H7 (cell line): ENCODE measurements around the gene RPS6KA5. TPM values are rescaled to one million over a fixed set of nuclear protein-coding genes. Genes with fewer than 3 reads are reported as not detected.
A peak's percentile ranks its signal among the peaks of the same experiment; 100 is the strongest.
"Not testable (repeated sequence)": the region's sequence is repeated elsewhere in the genome, so short reads cannot be mapped to it uniquely, and the experiment has no call there.

Experiments
- DNase-seq: peaks from one replicate; pipeline ENCODE4 v3.0.0; 2012
- H3K27me3 ChIP-seq: 2 replicates; pipeline ENCODE4 v1.6.0; 2011; ENCODE audit warnings: mild to moderate bottlenecking, low read length; ENCODE audit not compliant: control insufficient read depth, insufficient read depth
- H3K36me3 ChIP-seq: replicated peaks from 2 replicates; pipeline ENCODE4 v1.5.1; 2011; ENCODE audit warnings: low read length; ENCODE audit not compliant: control insufficient read depth, insufficient read depth
- H3K4me3 ChIP-seq: 2 replicates; pipeline ENCODE4 v1.5.1; 2011; ENCODE audit warnings: low read depth, mild to moderate bottlenecking, control low read depth, low read length, moderate library complexity; ENCODE audit not compliant: insufficient read depth
- total RNA-seq: library from RNA; depleted of rRNA; stranded (reverse); fragments of >200 nt; shearing (Covaris generic); gene quantifications from 2 replicates; pipeline ENCODE4 v1.2.3, GENCODE V29; 2014

RPS6KA5 gene
- total RNA-seq, 1 experiment from 2014 or later, result 1.1 TPM

GRCh38 chr14:90890322-90891020 lies 170.0 kb downstream of the RPS6KA5 start:
- H3K36me3 ChIP-seq, result no peaks in the 10 kb centered on the region
- no peak for DNase-seq
- no peaks in the 10 kb centered on the region for H3K27me3 ChIP-seq
- H3K4me3 ChIP-seq, result no peak overlapping the region

GRCh38 chr14:90886297-90886815 lies 174.1 kb downstream of the RPS6KA5 start:
- no peak for DNase-seq
- Histone ChIP-seq H3K27me3 (no peaks in the 10 kb centered on the region), H3K36me3 (no peaks in the 10 kb centered on the region), H3K4me3 (no peak overlapping the region)

DNA sequence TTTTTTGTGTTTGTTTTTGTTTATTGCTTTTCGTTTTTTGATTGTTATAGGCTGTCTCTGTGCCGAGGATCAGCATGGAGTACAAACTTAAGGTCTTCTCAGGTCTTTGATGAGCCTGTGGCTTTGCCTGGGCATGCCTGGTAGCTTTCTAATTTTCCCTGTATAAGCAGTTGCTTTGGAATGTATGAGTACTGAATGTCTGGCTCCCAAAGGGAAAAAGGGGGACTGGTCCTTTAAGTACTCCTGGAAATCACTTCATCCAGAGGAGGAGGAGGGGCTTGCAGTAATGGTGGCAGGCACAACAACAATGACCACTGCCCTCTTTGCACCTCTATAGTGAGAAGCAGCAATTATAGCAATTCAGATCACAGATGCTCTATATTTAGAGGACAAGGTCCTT lies 176.7 kb downstream of the RPS6KA5 start:
- no peaks in the 10 kb centered on the region for H3K27me3 ChIP-seq
- DNase-seq, result peak; percentile 23
- no peak overlapping the region for H3K4me3 ChIP-seq
- H3K36me3 ChIP-seq, result no peaks in the 10 kb centered on the region

GRCh38 chr14:90883197-90883596 lies 177.2 kb downstream of the RPS6KA5 start:
- DNase-seq, result no peak
- no peaks in the 10 kb centered on the region for H3K36me3 ChIP-seq
- H3K27me3 ChIP-seq, result no peaks in the 10 kb centered on the region
- no peak overlapping the region for H3K4me3 ChIP-seq

DNA sequence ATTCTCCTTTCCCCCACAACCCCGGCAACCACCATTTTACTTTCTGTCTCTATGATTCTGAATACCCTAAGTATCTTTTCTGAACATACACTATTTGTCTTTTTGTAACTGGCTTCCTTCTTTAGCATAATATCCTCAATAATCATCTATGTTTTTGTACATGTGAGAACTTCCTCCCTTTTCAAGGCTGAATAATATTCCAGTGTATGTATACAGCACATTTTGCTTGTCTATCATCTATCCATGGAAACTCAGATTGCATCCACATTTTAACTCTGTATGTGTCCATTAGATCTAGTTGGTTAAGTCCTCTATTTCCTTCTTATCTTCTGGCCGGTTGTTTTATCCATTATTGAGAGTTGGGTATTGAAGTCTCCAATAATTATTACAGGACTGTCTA lies 180.2 kb downstream of the RPS6KA5 start:
- no peak for DNase-seq
- no peak overlapping the region for H3K4me3 ChIP-seq
- no peaks in the 10 kb centered on the region for H3K36me3 ChIP-seq
- no peaks in the 10 kb centered on the region for H3K27me3 ChIP-seq

DNA sequence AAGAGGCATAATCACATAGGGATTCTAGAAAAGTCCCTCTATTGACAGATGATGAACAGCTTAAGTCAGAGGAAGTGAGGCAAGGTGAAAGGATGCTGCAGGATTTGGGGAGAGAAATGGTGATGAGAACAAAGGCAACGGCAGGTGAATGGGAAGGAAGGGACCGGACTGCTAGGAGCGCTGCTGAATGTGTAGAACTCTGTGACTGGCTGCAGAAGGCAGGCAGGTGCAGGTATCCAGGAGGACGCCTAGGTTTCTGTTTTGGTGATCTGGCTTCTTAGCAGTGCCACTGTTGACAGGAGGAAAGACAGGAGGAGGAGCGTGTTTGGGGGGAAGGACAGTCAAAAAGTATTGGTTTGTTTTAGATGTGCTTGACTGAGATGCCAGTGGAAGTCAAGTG lies 185.8 kb downstream of the RPS6KA5 start:
- no peaks in the 10 kb centered on the region for H3K27me3 ChIP-seq
- H3K36me3 ChIP-seq, result no peaks in the 10 kb centered on the region
- H3K4me3 ChIP-seq, result no peak overlapping the region
- DNase-seq, result no peak

DNA sequence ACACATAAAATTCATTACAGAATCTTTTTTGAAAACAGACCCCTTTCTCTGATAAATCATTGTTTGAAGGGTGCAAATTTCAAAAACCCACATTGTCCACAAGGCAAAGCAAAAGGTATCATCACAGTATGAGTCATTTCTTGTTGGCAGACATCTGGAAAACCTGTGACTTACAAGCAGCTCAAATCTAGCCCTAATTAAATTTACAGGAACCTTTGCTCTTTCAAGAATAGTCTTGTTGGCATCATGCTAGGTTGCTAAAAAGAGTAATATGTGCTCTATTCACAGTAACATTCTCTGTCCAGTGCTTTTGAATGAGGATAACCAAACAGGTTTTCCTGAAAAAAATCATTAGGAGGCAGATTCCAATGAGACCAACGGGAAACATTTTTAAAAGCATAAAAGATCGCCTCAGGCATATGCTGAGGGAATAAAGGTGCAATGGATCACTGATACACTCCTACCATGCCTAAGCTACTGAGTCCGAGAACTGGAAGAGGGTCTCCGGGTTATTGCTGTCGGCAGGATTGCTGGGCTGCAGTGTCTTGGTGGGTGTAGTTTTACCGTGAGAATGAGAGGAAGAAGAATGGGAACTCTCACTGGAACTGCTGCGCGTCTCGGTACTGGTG lies 188.7 kb downstream of the RPS6KA5 start:
- Histone ChIP-seq H3K4me3 (no peak overlapping the region), H3K36me3 (no peaks in the 10 kb centered on the region), H3K27me3 (no peaks in the 10 kb centered on the region)
- no peak for DNase-seq

DNA sequence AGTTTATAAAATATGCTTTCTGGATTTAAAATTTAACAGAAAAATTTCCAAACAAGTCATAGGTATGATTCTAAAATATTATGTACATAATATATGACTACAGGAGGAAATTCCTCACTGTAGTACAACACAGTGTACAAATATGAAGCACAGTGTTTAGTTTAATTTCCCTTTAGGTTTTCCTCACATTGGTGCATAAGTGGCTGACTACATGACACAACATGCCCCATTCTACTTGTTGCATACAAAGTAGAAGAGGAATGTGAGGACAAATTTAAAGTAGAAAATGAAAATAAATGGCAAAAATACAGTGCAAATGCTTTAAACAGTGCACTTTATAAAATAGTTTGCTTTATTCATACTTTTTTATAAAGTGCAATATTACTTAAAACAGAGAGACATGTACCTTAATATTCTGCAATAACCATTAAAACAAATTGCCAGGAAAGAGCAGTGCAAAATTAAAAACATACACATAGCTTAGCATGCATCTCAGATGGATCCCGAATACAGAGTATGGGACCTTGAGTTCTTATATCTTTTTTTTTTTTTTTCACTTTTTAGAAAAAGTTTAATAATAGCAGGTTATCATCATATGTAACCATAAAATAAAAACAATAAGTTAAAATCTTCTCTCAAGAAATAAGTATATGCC lies 189.4 kb downstream of the RPS6KA5 start:
- no peaks in the 10 kb centered on the region for H3K36me3 ChIP-seq
- DNase-seq, result no peak

DNA sequence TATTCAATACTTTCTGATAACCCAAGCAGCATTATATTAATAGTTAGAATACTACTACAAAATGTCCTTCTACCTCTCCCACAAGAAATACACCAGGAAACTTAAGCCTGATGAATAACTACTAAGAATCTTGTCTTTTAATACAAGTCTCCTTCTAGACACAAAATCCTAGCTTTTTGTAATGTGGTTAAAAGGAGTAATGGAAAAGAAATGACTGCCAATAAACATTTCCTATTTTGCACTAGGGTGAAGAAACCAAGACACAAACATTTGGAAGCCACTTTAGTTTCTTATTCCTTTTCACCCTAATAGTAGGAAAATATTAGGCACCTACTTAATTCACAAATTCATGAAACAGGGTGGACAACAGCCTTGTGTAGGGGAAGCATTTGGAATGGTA lies 192.9 kb downstream of the RPS6KA5 start:
- H3K27me3 ChIP-seq, result no peaks in the 10 kb centered on the region

More for the DNA sequence above, 189.4 kb downstream of the RPS6KA5 start:
- no peaks in the 10 kb centered on the region for H3K27me3 ChIP-seq
- H3K4me3 ChIP-seq, result no peak overlapping the region

DNA sequence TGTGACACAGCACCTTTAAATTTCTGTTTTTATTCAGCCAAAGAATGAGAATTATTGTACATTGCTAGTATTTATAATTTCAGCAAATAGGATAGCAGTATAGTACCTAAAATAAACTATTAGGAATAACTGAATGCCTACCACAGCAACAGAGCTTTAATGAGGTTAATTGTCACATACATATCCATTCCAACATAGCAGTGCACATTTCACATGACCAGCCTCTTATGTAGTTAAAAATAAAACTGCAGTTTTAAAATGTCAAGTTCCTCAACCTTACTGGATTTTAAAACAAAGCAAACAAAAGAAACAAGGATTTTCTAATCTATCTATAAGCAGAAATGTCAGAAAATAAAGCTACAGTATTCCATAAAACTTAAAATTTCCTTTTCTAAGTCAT lies 193.6 kb downstream of the RPS6KA5 start:
- no peak overlapping the region for H3K4me3 ChIP-seq
- no peaks in the 10 kb centered on the region for H3K27me3 ChIP-seq
- no peaks in the 10 kb centered on the region for H3K36me3 ChIP-seq
- no peak for DNase-seq

More for the DNA sequence above, 192.9 kb downstream of the RPS6KA5 start:
- no peak for DNase-seq
- H3K4me3 ChIP-seq, result no peak overlapping the region
- H3K36me3 ChIP-seq, result no peaks in the 10 kb centered on the region

- no peaks in the 10 kb centered on the region for H3K36me3 ChIP-seq
- DNase-seq, result no peak
- H3K27me3 ChIP-seq, result no peaks in the 10 kb centered on the region
- no peak overlapping the region for H3K4me3 ChIP-seq
Measured at GRCh38 chr14:90864741-90865140, 195.7 kb downstream of the RPS6KA5 start.

DNA sequence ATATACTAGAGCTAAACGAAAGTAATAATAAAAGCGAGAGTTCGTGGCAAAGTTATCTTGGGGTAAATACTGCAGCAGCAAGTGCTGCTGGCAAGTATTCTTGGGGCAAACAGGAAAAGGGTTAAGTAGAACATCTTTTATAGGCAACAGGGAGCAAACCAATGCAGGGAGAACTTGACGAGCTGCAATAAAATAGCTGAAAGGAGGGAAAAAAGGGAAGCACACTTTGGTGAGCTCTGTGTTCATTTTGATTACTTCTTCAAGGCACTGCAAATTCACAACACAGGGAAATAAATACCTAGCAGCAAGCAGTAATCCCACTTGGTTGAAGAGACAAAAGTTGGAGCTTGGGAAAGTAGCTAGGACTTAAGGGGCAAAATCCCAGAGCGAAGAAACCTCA lies 201.9 kb downstream of the RPS6KA5 start:
- Histone ChIP-seq H3K36me3 (no peaks in the 10 kb centered on the region), H3K4me3 (no peak overlapping the region), H3K27me3 (no peaks in the 10 kb centered on the region)
- no peak for DNase-seq

DNA sequence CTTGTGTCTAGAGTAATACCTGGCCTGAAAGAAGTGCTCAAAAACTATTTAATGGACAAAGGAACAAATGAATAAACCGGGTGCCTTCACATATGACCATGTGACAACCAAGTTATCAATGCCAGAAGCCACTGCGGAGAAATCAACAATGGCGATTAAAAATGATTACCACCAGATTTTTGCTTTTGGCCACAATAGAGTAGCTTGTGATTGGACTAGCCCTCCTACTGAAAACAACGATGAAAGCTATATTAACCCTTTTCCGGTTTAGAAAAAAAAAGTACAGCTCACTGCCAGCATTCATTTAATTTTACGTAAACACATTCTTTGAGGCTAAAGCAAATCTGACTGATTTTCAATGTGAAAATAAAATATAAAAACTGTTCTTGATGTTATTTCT lies 202.6 kb downstream of the RPS6KA5 start:
- H3K4me3 ChIP-seq, result no peak overlapping the region
- H3K27me3 ChIP-seq, result no peaks in the 10 kb centered on the region
- H3K36me3 ChIP-seq, result no peaks in the 10 kb centered on the region
- no peak for DNase-seq

- not testable (repeated sequence) for H3K36me3 ChIP-seq, H3K27me3 ChIP-seq, DNase-seq, H3K4me3 ChIP-seq
Measured at GRCh38 chr14:90856115-90856514, 204.3 kb downstream of the RPS6KA5 start.

- DNase-seq, result no peak
- Histone ChIP-seq H3K27me3 (no peaks in the 10 kb centered on the region), H3K36me3 (no peaks in the 10 kb centered on the region)
Measured at GRCh38 chr14:90853116-90853515, 207.3 kb downstream of the RPS6KA5 start.

More at GRCh38 chr14:90853116-90853515, 207.3 kb downstream of the RPS6KA5 start:
- H3K4me3 ChIP-seq, result no peak overlapping the region
